Heart right ventricle (tissue), 16 donors: ENCODE measurements around the gene DSPP. TPM values are rescaled to one million over a fixed set of nuclear protein-coding genes. Genes with fewer than 3 reads are reported as not detected.

Experiments
- ATAC-seq, 8 donors: fragments of 200-7000 bp; cut with Tn5 transposase; one replicate each; pipeline ENCODE4 v1.9.1; 2020; ENCODE audit warnings: mild to moderate bottlenecking in 8 of 8, moderate library complexity in 8 of 8, moderate number of reproducible peaks in 1 of 8
- DNase-seq, 2 donors: peaks; one replicate each; pipeline ENCODE4 v3.0.0-alpha.2; 2020
- H3K27ac ChIP-seq, 10 donors: fragments of 200-600 bp; sonication (generic) in 2 of 10; one replicate each; pipeline versions ENCODE4 v1.5.0 to v1.8.0; 2020 to 2022; ENCODE audit warnings: mild to moderate bottlenecking in 3 of 10
- H3K27me3 ChIP-seq, 7 donors: fragments of 200-600 bp; one replicate each; pipeline ENCODE4 v1.8.0; 2021 to 2022; ENCODE audit warnings: mild to moderate bottlenecking in 2 of 7
- H3K36me3 ChIP-seq, 9 donors: fragments of 200-600 bp; sonication (generic) in 1 of 9; one replicate each; pipeline versions ENCODE4 v1.5.0 to v1.8.0; 2020 to 2022; ENCODE audit warnings: mild to moderate bottlenecking in 2 of 9
- H3K4me1 ChIP-seq, 9 donors: fragments of 200-600 bp; sonication (generic) in 1 of 9; one replicate each; pipeline versions ENCODE4 v1.5.0 to v1.8.0; 2020 to 2022; ENCODE audit warnings: mild to moderate bottlenecking in 4 of 9
- H3K4me3 ChIP-seq, 10 donors: fragments of 200-600 bp; sonication (generic) in 2 of 10; one replicate each; pipeline versions ENCODE4 v1.5.0 to v1.8.0; 2020 to 2022; ENCODE audit warnings: mild to moderate bottlenecking in 7 of 10, moderate library complexity in 2 of 10
- H3K9me3 ChIP-seq, 11 donors: fragments of 200-600 bp in 10 of 11; sonication (generic) in 2 of 11; one replicate each; pipeline versions ENCODE4 v1.5.0 to v1.8.0; 2013 to 2022; ENCODE audit warnings: mild to moderate bottlenecking in 2 of 11, control low read depth in 1 of 11, moderate library complexity in 1 of 11
- WGBS, 2 donors: extraction: QIAGEN DNeasy Blood & Tissue Kit; methylation state at CpG; one replicate each; pipeline ENCODE4 v1.1.7; 2013; ENCODE audit warnings: inconsistent platforms in 1 of 2; 5-methylcytosine and 5-hydroxymethylcytosine counted together
- intact Hi-C, 10 donors: fragments of 100-400 bp; cut with DNase I; formaldehyde crosslinking; loops; one replicate each; pipeline versions ENCODE4 v1.11.1 to v1.14.2; 2022
- polyA plus RNA-seq, 2 donors: library from polyadenylated mRNA; stranded (reverse); fragments of 200-250 nt; gene quantifications; one replicate each; pipeline ENCODE4 v1.2.3, GENCODE V29; 2013
- total RNA-seq, 10 donors: library from RNA; stranded (reverse); fragmentation: NEBNext Ultra II Directional in 3 of 10; extraction: Animal tissue kit (Norgen Biotek cat#: 25700) in 3 of 10; gene quantifications; one replicate each; pipeline versions ENCODE4 v1.2.1 to v1.2.4, GENCODE V29; 2021 to 2023
- TF ChIP-seq, protein P1 (sequence below), 9 donors: fragments of 200-600 bp; sonication (generic) in 2 of 9; IDR thresholded peaks; one replicate each; pipeline versions ENCODE4 v1.5.0 to v1.8.0; 2021 to 2022; ENCODE audit warnings: antibody characterized with exemption in 9 of 9, mild to moderate bottlenecking in 5 of 9, moderate library complexity in 1 of 9
- donor health status: Arrhythmogenic right ventricular cardiomyopathy.
- donor health status: ischemic (EF 13 %, LVEDD 7.1; RV severe dilation, severe dysfunction).
- donor health status: healthy with polysubstance abuse.
- donor health status: DM: no; HTN: yes; CAD: no.
- donor health status: DM: no; HTN: no; CAD: no.
- donor health status: ischemic (EF 25% LVEDD 6.9; RV normal size, moderate dysfunction).
- donor health status: ischemic (EF 25% LVEDD 5.7; RV mildly dilated, moderate dysfunction).
- donor health status: healthy.
- donor health status: DM: yes; HTN: yes; CAD: no.
- donor health status: Ischemic cardiomyopathy.
- donor health status: ischemic (EF 35%, LVEDD 5.7; RV mildly dilated, moderate dysfunction).
- donor health status: nonischemic (EF 11% LVEDD 7.7; RV severe dilation, severe dysfunction).
- donor health status: DM: yes; HTN: yes; CAD: no.
- donor health status: PGD.
- donor health status: ischemic (EF 29% LVEDD 5.4; RV normal size, mild dysfunction).
- donor health status: nonischemic (EF 23%, LVEDD 6.1; RV moderate dilation, normal function).

The DSPP gene
- total and polyA plus RNA-seq, 12 donors: not detected

- no peak overlapping the region for H3K4me3 ChIP-seq
- no peaks in the 10 kb centered on the region for H3K36me3 ChIP-seq
- TF ChIP-seq, protein P1, sequence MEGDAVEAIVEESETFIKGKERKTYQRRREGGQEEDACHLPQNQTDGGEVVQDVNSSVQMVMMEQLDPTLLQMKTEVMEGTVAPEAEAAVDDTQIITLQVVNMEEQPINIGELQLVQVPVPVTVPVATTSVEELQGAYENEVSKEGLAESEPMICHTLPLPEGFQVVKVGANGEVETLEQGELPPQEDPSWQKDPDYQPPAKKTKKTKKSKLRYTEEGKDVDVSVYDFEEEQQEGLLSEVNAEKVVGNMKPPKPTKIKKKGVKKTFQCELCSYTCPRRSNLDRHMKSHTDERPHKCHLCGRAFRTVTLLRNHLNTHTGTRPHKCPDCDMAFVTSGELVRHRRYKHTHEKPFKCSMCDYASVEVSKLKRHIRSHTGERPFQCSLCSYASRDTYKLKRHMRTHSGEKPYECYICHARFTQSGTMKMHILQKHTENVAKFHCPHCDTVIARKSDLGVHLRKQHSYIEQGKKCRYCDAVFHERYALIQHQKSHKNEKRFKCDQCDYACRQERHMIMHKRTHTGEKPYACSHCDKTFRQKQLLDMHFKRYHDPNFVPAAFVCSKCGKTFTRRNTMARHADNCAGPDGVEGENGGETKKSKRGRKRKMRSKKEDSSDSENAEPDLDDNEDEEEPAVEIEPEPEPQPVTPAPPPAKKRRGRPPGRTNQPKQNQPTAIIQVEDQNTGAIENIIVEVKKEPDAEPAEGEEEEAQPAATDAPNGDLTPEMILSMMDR (IDR thresholded peaks at IDR 0.05): no peak
- H3K27me3 ChIP-seq: no peaks in the 10 kb centered on the region
- intact Hi-C loops: no loop called here
- no peak overlapping the region for H3K27ac ChIP-seq
- 25 to 30% methylated on average over 2 of the region's 2 CpGs for WGBS, 2 donors
- ATAC-seq (peak in 2 of 8 donors; percentile 37), DNase-seq (peak in 1 of 2 donors; percentile 8)
- peaks cover 0 to 3% (median 0%) of the 10 kb centered on the region in 11 donors for H3K9me3 ChIP-seq
- peaks cover 0 to 13% (median 5%) of the 10 kb centered on the region in 9 donors for H3K4me1 ChIP-seq
Observed at GRCh38 chr4:87633243-87633642, 24.9 kb downstream of the DSPP start.

DNA sequence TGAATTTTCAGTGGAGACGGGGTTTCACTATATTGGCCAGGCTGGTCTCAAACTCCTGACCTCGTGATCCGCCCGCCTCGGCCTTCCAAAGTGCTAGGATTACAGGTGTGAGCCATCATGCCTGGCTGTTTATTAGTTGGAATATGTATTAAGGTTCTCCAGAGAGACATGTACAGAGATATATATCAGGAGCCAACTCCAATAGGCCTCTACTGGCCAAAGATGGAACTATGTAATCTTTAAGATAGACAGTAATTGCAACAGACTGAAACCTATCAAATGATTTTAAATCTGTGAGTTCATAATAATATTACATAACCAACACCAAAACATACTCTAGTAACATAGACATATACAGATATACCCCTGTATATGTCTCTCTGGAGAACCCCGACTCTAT lies 36.0 kb downstream of the DSPP start:
- 97 to 100% methylated on average over 6 of the region's 6 CpGs for WGBS, 2 donors

GRCh38 chr4:87649980-87650379 lies 41.7 kb downstream of the DSPP start, which contains the start of gene DMP1:
Gene DMP1 (plus strand): TSS chr4:87650280. CDS start chr4:87656493, 6,213 bp downstream.
- no peaks in the 10 kb centered on the region for H3K9me3 ChIP-seq
- H3K36me3 ChIP-seq: no peaks in the 10 kb centered on the region
- no peaks in the 10 kb centered on the region for H3K27me3 ChIP-seq
- intact Hi-C loops: no loop called here
- WGBS, 2 donors: 84 to 90% methylated on average over 3 of the region's 3 CpGs
- TF ChIP-seq, protein P1 (IDR thresholded peaks at IDR 0.05): no peak
- no peak for ATAC-seq
- no peak for DNase-seq
- H3K27ac ChIP-seq: no peak within 1 kb of the TSS
- H3K4me1 ChIP-seq: no peaks in the 10 kb centered on the region
- no peak within 1 kb of the TSS for H3K4me3 ChIP-seq

More for the DNA sequence above, 36.0 kb downstream of the DSPP start:
- Histone ChIP-seq H3K36me3 (no peaks in the 10 kb centered on the region), H3K27ac (no peak overlapping the region), H3K27me3 (no peaks in the 10 kb centered on the region), H3K4me1 (no peaks in the 10 kb centered on the region), H3K4me3 (no peak overlapping the region), H3K9me3 (peaks cover 0 to 12% (median 0%) of the 10 kb centered on the region in 11 donors)
- intact Hi-C loops: no loop called here
- TF ChIP-seq, protein P1 (IDR thresholded peaks at IDR 0.05): no peak
- ATAC-seq (no peak), DNase-seq (no peak)

GRCh38 chr4:87650938-87651337 lies 42.6 kb downstream of the DSPP start:
- ATAC-seq: no peak
- H3K9me3 ChIP-seq: no peaks in the 10 kb centered on the region
- no peak for DNase-seq
- WGBS, 2 donors: 88 to 93% methylated on average over 2 of the region's 2 CpGs
- no peak overlapping the region for H3K4me3 ChIP-seq
- no peaks in the 10 kb centered on the region for H3K36me3 ChIP-seq
- no peaks in the 10 kb centered on the region for H3K4me1 ChIP-seq
- TF ChIP-seq, protein P1 (IDR thresholded peaks at IDR 0.05): no peak
- no peak overlapping the region for H3K27ac ChIP-seq
- intact Hi-C loops: no loop called here
- no peaks in the 10 kb centered on the region for H3K27me3 ChIP-seq
